Esophagus muscularis mucosa (tissue), 3 donors: ENCODE results near the gene ANXA6.

ENCODE experiments used
- CTCF ChIP-seq, 3 experiments: fragments of 200-600 bp in 2 of 3; fragments of 450-650 bp in 1 of 3; sonication (generic) in 2 of 3; IDR thresholded peaks; one replicate each; pipeline ENCODE4 v1.5.1; 2017 to 2019; ENCODE audit warnings: antibody characterized with exemption in 3 of 3, mild to moderate bottlenecking in 2 of 3, moderate library complexity in 1 of 3
- POLR2A ChIP-seq: fragments of 450-650 bp; IDR thresholded peaks from one replicate; pipeline ENCODE4 v1.6.1; 2017; ENCODE audit warnings: antibody characterized with exemption, moderate library complexity, mild to moderate bottlenecking, low read depth
- POLR2AphosphoS5 ChIP-seq, 2 donors: sonication (generic); formaldehyde crosslinking; IDR thresholded peaks; one replicate each; pipeline ENCODE4 v1.6.1; 2017; ENCODE audit warnings: antibody characterized with exemption in 2 of 2

- peak in 1 of 2 donors; percentile 43 for TF ChIP-seq POLR2AphosphoS5 (IDR thresholded peaks at IDR 0.05)
- TF ChIP-seq CTCF (IDR thresholded peaks at IDR 0.05), result peak; percentile 83 to 91 (median 88)
- TF ChIP-seq POLR2A, result no peak
Observed at GRCh38 chr5:151051066-151051930, 106.3 kb downstream of the ANXA6 start.
